HG02571 (cell line): Measurements from ENCODE around the gene PCGF3.
"Not testable (repeated sequence)": the region's sequence is repeated elsewhere in the genome, so short reads cannot be mapped to it uniquely, and the experiment has no call there.

Experiments
- ATAC-seq: cut with Tn5 transposase; IDR thresholded peaks from one replicate; pipeline ENCODE4 v1.9.1; 2021; ENCODE audit warnings: mild to moderate bottlenecking, moderate library complexity; ENCODE audit not compliant: unreplicated experiment

The PCGF3 gene

GRCh38 chr4:792626-793092, 87.0 kb downstream of the PCGF3 start:
- no peak for ATAC-seq

- ATAC-seq: no peak
These were observed 87.6 kb downstream of the PCGF3 start for GRCh38 chr4:793093-793861.

- no peak for ATAC-seq
These were observed 88.4 kb downstream of the PCGF3 start for GRCh38 chr4:793941-794621.

DNA sequence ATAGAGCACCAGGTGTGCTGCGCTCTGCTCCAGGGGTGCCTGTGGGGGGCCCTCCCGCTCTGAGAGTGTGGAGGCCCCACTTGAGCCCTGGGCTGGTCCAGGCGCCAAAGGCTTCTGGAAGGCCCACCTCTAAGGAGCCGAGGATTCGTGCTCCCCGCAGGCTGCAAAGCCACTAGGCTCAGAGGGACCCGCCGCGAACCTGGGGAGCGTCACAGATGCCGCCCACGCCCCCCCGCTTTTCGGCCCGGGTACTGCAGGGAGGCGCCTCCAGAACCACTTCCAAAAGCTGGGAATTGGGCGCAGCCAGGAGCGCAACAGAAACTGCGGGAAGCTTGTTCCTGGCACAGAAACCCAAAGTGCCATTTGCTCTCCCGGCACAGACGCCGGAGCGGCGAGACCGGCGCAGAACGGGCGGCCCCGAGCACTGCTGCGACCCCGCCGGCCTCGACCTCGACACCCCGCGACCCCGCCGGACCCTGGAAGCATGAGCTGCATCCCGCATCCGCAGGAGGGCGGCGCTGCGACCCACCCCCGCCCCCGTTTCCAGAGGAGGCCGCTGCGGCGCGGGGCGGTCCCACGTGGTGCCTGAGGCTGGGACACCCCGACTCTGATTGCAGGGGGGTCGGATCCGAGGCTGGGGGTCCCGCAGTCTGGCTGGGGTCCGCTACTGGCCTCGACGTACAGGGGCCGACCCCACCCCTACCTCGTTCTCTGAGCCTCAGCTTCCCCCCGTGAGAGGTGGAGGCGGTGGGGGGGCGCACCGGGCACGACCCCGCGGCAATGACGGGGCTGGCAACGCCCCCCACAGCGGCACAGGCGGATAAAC, 89.5 kb downstream of the PCGF3 start:
- ATAC-seq: no peak

GRCh38 chr4:795726-796119, 90.1 kb downstream of the PCGF3 start:
- no peak for ATAC-seq

DNA sequence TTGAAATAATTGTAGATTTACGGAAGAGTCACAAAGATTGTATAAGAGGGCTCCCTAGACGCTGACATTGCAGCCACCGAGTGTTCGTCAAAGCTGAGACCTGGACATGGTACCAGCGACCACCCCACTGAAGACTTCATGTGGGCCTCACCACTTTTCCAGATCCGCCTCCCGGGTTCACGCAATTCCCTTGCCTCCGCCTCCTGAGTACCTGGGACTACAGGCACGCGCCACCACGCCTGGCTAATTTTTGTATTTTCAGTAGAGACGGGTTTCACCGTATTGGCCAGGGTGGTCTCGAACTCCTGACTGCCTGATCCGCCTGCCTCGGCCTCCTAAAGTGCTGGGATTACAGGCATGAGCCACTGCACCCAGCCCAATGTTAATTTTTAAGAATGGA, 90.6 kb downstream of the PCGF3 start:
- ATAC-seq: no peak

- ATAC-seq: no peak
These were observed 91.4 kb downstream of the PCGF3 start for GRCh38 chr4:797066-797465.

DNA sequence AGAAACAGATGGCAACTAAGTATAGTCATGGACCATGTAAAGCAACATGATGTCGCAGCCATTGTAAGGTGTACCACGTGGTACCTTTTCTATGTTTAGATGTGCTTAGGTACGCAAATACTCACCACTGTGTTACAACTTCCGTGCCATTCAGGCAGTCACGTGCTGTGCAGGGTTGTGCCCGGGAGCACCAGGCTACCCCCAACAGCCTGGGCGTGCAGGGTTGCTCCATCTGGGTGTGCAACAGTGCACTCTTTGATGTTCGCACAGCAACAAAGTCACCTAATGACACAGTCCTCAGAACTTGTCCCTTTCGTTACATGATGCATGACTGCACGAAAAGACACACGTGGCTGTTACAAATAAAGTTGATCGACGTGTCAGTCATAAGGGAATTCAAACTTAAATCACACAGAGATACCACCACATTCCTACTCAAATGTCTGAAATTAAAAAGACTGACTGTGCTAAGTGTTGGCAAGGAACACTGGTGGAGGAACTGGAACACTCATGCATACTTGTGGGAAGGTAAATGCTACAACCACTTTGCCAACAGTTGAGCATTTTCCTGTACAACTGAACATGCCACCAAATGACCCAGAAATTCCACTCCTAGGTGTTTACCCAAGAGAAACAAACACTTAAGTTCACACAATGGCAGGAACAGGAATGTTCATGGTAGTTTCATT, 95.9 kb downstream of the PCGF3 start:
- no peak for ATAC-seq

DNA sequence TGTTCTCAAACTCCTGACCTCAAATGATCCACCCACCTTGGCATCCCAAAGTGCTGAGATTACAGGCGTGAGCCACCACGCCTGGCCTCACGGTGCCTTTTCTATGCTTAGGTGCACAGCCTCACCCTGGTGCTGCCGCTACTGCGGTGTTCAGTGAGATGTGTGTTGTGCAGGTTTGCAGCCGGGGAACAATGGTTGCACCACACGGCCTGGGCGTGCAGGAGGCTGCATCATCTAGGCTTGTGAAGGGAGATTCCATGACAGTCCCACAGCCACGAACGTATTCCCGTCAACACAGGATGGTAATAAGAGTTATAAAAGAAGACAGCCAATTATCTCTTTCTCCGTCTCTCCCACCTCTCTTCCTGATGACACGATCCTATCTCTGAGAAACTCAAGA, 98.3 kb downstream of the PCGF3 start:
- no peak for ATAC-seq

DNA sequence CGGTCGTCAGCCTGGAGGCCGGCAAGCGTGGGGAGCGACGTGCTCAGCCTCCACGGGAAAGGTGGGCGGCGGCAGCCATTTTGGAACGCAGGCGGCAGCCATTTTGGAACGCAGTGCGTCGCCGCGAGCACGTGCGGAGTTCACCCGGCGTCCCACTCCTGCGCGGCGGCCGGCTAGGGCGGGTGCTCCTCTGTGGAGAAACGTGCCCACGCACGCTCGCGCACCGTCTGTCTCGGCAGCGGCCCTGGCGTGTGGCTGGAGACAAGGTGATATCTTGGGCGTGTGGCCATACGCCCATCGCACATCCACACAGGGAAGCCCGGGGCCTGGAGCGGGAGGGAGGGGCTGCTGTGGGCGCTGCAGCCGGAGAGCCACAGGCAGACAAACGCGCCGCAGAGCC, 99.2 kb downstream of the PCGF3 start:
- ATAC-seq: no peak

DNA sequence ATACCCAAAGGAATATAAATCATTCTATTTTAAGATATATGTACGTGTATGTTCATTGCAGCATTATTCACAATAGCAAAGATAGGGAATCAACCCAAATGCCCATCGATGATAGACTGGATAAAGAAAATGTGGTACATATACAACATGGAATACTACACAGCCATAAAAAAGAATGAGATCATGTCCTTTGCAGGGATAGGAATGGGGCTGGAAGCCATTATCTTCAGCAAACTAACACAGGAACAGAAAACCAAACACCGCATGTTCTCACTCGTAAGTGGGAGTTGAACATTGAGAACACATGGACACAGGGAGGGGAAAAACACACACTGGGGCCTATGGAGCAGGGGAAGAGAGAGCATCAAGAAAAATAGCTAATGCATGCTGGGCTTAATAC, 101.3 kb downstream of the PCGF3 start:
- ATAC-seq: not testable (repeated sequence)

- ATAC-seq: no peak
These were observed 102.2 kb downstream of the PCGF3 start for GRCh38 chr4:807792-808191.

GRCh38 chr4:808860-809570, 103.4 kb downstream of the PCGF3 start:
- no peak for ATAC-seq

- ATAC-seq: no peak
These were observed 108.3 kb downstream of the PCGF3 start for GRCh38 chr4:813900-814299.

- no peak for ATAC-seq
These were observed 108.7 kb downstream of the PCGF3 start for GRCh38 chr4:814312-814850.

DNA sequence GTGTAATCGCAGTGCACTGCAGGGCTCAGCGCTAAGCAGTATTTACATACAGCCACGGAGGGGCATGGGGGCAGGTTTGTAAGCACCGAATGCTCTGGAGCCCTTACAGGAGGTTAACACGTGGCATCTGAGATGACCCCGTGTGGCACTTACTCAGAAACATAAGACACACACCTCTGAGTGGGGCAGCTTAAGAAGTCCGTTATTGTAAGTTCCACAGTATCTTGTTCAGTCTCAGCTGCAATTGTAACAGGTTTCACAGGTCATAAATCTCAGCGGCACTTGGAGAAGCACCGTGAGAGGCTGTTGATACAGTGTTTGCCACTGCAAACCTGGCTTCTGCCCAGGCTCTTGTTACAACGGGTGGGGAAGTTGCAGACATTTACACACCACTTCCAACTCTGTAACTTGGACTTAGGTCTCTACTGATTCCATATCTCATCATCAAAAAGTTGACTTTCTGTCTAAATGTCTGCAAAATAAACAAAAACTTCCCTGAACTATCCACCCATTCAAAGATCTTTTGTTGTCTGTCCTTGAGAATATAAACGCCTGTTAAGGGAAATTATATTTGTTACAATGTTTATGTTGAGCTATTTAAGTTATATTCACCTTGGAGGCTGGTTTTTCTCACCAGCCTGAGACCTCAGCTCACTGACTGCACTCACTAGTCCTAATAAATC, 110.0 kb downstream of the PCGF3 start:
- no peak for ATAC-seq

GRCh38 chr4:818106-818921, 112.7 kb downstream of the PCGF3 start:
- no peak for ATAC-seq

DNA sequence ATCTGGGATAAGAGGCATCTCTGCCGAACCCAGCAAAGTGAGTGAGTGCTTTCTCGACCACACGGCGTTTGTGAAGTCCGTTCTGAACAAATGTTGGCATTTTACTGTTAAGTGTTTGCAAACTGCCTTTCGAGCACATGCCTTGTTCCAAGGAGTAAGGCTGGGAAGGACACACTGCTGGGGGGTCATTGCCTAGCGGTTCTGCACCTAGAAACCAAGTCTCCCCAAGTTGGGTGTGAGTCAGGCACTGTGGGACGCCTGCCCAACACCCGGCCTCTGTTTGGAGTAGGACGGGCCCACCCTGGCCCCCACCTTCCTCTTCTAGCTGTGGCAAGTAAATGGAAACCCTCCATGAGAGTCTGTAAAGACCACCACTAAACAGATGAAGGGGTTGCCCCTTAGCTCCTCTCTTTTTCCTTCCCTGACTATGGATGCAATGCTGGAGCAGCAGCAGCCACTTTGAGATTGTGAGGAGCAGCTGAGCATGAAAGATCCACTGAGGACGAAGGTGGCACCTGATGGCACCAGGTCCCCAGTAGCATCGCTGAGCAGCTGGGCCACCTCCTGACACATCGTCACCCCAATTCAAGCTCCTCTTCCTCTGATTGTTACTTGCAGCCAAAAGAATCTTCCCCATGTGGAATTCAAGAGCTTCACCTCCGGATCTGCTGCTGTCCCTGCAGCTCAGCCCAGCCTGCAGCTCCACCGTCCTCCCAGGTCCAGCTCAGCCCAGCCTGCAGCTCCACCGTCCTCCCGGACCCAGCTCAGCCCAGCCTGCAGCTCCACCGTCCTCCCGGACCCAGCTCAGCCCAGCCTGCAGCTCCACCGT, 114.0 kb downstream of the PCGF3 start:
- no peak for ATAC-seq
